A375 (cell line): ENCODE results near the gene SLX4IP. TPM values are rescaled to one million over a fixed set of nuclear protein-coding genes. Genes with fewer than 3 reads are reported as not detected.

Experiments used
- small RNA-seq: library from RNA; depleted of rRNA; stranded (forward); fragments of <200 nt; gene quantifications from one replicate; pipeline ENCODE3, GENCODE V24; 2014
- total RNA-seq: library from RNA; depleted of rRNA; stranded (reverse); fragments of >200 nt; shearing (Covaris generic); gene quantifications from 2 replicates; pipeline ENCODE4 v1.2.3, GENCODE V29; 2014; rRNA removed

SLX4IP gene
- 4.3 and 4.6 TPM in 2 replicates for total RNA-seq

DNA sequence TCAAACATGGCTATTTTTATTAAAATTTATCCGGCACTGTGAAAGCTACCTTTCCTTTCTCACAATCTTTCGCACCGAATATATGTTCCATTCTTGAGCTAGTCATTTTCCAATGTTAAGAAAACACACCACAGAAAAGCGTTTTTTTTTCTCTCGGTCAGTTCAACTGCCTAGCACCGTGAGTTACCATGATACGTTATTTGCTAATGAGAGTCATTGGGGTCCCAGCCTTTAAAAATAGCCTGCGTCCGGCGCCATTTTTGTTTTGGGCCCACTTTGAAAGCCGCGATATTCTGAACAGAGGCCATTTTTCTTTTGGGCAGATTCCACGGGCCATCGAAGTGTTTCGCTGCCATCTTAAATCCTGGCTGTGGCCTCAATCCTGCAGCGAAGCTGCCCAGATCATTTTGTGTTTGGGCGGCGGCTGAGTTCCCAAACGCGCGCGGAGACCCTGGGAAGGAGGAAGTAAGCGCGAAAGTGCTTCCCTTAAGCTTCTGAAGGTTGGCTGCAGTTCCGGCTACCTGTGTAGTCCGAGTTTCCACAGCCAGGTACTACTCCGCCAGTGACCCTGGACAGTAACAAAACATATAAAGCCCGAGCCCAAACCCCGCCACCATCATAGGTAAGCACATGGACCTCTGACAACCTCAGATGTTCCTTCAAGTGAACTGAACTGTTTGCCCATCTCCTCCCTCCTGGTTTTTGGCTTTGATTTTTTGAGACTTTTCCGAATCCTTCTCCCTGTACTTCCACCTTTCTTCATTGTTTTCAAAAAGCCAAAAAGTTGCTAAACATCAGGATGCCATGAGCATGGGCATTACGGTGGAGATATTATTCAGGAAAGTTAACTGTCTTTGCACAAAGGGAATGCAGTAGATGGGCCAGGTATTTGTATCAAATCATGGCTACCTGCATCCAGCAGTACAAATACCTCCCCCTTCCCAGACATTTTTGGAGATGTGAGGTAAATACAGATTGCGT, at the start of gene SLX4IP:
Gene SLX4IP, plus strand, starts transcription at position 474 of the 981 bp plus-strand sequence. CDS start 22,900 bp downstream, outside the sequence.

DNA sequence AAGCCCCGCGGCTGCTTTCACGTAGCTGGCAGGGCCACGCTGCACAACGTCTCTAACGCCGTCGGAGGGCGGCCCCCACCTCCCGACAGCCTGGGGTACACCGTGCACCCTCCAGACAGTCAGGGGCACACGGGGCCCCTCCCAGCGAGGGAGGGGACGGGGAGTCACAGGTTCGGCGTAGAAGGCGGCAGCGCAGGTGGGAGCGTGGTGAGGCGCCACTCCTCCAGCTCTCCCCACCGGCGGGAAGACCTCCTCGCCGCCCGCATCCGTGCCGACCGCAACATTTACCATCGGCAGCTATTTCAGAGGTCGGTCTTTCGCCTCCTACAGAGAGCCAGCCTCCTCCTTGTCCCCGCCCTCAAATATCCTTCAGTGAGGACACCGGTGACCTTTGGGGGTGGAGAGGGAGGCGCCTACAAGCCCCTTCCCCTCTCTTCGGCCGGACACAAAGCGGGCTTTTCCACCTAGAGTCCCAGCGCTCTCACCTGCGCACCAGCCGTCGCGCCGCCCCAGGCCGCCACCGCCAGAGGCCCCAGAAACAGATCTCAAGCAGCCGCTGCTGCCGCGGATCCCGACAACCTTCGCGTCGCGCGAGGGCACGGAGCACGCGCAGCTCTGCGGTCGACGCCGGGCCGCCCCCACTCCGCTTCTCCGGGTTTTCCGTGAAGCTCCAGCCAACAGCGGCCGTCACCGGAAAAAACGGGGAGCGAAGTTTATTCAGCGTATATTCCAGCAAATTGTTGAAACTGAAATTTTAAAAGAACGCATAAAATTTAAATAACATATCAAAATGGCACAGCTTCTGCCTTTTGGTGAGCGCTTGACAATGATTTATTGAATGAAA, 1.3 kb upstream of the SLX4IP start, which contains the start of gene MKKS:
Gene MKKS, minus strand, starts transcription at position 600 of the 844 bp plus-strand sequence. CDS start 20,708 bp downstream, outside the sequence.

DNA sequence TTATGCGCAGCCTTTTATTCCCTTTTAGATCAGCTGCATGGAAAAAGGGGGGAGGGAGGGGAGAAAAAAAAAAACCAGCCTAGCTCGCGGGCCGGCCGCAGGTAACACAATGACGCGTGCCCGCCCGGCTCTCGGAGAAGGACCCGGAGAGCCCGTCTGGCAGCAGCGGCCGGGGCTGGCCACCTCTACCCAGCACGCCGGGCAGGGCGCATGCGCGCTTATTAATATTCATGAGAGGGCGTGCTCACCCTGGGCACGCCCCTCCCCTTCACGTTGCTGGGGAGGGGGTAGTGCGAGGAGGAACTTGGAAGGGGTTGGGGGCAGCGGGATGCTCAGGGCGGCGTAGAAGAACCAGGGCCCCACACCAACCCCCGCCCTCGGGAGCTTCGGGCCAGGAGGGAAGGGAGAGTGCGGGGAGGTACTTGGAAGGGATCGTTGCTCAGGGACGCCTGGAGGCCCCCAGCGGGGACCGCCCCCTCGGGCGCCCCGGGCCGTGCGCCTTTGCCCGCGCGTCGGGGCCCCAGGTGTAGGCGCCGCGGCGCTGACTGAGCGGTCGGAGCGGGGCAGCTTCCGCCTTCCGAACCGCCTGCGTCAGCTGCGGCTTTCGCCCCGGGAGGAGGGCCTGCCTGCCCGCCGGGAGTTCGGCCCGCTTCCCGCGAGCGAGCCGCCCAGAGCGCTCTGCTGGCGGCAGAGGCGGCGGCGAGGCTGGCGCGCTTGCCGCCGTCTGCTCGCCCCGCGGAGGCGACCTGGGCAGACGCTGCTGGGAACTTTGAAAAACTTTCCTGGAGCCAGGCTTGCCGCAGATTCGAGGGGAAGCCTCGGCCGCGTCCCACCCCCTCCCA, 239.0 kb downstream of the SLX4IP start, which contains the start of gene JAG1:
Gene JAG1, minus strand, starts transcription at position 158 of the 842 bp plus-strand sequence. CDS start 469 bp downstream, outside the sequence.

Small RNA genes lying within 50 kb of the gene (small RNA-seq; reads per million reads assigned to genes)
- gene MIR6870: not detected

Other genes with a start within 250 kb of the SLX4IP start
- 0.34 and 0.64 TPM in 2 replicates for gene SNAP25, start 216.5 kb upstream of the SLX4IP start, total RNA-seq
- gene MKKS, start 1.1 kb upstream of the SLX4IP start, total RNA-seq: 6.9 and 7.3 TPM in 2 replicates
- gene JAG1, start 238.7 kb downstream of the SLX4IP start, total RNA-seq: 20.1 and 27.2 TPM in 2 replicates